ENCODE measurements around the gene TPPP3. TPM values are rescaled to one million over a fixed set of nuclear protein-coding genes. Genes with fewer than 3 reads are reported as not detected.

Gene TPPP3
- total and polyA plus RNA-seq, 4 donors: 164 to 371 (median 185) TPM

DNA sequence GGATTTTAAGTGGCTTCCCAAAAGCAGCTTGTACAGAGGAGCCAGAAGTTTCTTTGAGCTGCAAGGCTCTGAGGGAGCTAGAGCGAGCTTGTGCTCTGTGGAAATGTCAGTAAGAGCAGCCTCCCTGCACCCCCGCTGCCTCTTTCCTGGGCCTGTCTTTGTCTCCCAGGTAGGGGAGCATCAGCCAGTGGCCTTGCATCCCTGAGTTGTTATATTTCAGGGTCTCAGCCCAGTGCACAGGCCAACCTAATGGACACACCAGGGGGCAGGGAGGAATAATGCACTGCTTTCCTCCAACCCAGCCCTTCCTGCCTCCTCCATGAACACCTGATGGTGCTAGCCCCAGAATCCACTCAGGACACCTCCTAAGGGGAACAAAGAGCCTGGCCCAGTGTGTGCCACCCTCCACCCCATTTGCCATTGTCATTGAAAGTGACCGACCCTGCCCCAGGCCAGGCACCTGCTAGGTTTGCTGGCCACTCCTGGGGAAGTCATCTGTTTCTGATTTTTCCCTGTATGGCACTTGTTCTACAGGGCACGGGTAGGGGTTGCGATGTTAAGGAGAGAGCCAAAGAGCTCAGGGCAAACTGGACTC is 6.3 kb downstream of the TPPP3 start:
- no peak overlapping the region for H3K4me3 ChIP-seq
- H3K9me3 ChIP-seq (ENCODE audit: control insufficient read depth in 4 of 4, insufficient read depth in 3 of 4, low read length in 3 of 4): no peaks in the 10 kb centered on the region
- H3K27me3 ChIP-seq (ENCODE audit: control insufficient read depth in 3 of 3, insufficient read depth in 3 of 3, low read length in 2 of 3): no peaks in the 10 kb centered on the region
- WGBS, 2 donors: 93 to 96% methylated on average over 5 of the region's 5 CpGs
- peaks cover 0 to 7% (median 5%) of the 10 kb centered on the region in 5 donors for H3K4me1 ChIP-seq (ENCODE audit: control insufficient read depth in 5 of 5, insufficient read depth in 5 of 5, low read length in 5 of 5)
- TF ChIP-seq, protein P1, sequence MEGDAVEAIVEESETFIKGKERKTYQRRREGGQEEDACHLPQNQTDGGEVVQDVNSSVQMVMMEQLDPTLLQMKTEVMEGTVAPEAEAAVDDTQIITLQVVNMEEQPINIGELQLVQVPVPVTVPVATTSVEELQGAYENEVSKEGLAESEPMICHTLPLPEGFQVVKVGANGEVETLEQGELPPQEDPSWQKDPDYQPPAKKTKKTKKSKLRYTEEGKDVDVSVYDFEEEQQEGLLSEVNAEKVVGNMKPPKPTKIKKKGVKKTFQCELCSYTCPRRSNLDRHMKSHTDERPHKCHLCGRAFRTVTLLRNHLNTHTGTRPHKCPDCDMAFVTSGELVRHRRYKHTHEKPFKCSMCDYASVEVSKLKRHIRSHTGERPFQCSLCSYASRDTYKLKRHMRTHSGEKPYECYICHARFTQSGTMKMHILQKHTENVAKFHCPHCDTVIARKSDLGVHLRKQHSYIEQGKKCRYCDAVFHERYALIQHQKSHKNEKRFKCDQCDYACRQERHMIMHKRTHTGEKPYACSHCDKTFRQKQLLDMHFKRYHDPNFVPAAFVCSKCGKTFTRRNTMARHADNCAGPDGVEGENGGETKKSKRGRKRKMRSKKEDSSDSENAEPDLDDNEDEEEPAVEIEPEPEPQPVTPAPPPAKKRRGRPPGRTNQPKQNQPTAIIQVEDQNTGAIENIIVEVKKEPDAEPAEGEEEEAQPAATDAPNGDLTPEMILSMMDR (IDR thresholded peaks at IDR 0.05; ENCODE audit: control extremely low read depth, extremely low read depth): no peak
- H3K27ac ChIP-seq (ENCODE audit: low read depth in 1 of 2, low read length in 1 of 2): no peak overlapping the region
- ATAC-seq (ENCODE audit: insufficient read depth, low FRiP score) (no peak), DNase-seq (no peak)
- no peaks in the 10 kb centered on the region for H3K36me3 ChIP-seq (ENCODE audit: control insufficient read depth in 4 of 4, insufficient read depth in 4 of 4, low read length in 4 of 4)
- no peak overlapping the region for H3K9ac ChIP-seq (ENCODE audit: insufficient read depth in 1 of 2, low read length in 2 of 2)

DNA sequence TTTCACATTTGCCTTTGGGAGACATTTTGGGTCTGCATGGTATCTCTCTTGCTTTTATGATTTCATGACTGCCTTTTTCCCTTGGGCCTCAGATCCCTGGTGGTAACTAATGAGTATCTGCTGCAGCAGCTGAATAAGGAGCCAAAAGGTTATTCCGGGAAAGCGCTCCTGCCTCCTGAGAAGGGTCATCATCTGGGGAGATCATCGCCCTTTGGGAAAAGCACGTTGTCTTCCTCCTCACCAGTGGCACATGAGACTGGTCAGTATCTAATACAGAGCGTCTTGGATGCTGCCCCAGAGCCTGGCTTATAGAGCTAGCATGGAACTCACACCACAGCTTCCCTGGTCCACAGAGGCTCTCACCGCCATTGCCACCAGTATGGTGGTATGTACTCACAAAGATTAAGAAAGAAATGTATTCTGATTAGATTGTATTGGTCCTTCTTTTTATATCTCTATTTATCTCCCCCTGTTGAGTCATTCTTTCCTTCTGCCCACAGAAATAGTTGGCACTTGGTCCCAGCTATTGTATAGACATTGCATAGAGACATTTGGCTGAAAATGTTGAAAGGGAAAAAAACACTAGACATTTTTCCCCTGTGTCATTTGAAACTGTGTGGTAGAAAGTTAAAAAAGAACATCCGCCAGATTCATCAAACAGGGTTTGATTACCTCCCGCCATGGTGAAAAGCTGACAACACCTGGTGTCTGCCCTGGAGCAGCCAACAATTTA is 8.4 kb downstream of the TPPP3 start:
- H3K9me3 ChIP-seq (ENCODE audit: control insufficient read depth in 4 of 4, insufficient read depth in 3 of 4, low read length in 3 of 4): no peaks in the 10 kb centered on the region
- TF ChIP-seq, protein P1 (IDR thresholded peaks at IDR 0.05; ENCODE audit: control extremely low read depth, extremely low read depth): no peak
- H3K4me3 ChIP-seq: no peak overlapping the region
- H3K4me1 ChIP-seq (ENCODE audit: control insufficient read depth in 5 of 5, insufficient read depth in 5 of 5, low read length in 5 of 5): peaks cover 0 to 3% (median 0%) of the 10 kb centered on the region in 5 donors
- no peaks in the 10 kb centered on the region for H3K36me3 ChIP-seq (ENCODE audit: control insufficient read depth in 4 of 4, insufficient read depth in 4 of 4, low read length in 4 of 4)
- no peaks in the 10 kb centered on the region for H3K27me3 ChIP-seq (ENCODE audit: control insufficient read depth in 3 of 3, insufficient read depth in 3 of 3, low read length in 2 of 3)
- DNase-seq: no peak
- no peak for ATAC-seq (ENCODE audit: insufficient read depth, low FRiP score)
- no peak overlapping the region for H3K27ac ChIP-seq (ENCODE audit: low read depth in 1 of 2, low read length in 1 of 2)
- WGBS, 2 donors: 87 to 91% methylated on average over 8 of the region's 8 CpGs
- H3K9ac ChIP-seq (ENCODE audit: insufficient read depth in 1 of 2, low read length in 2 of 2): no peak overlapping the region

DNA sequence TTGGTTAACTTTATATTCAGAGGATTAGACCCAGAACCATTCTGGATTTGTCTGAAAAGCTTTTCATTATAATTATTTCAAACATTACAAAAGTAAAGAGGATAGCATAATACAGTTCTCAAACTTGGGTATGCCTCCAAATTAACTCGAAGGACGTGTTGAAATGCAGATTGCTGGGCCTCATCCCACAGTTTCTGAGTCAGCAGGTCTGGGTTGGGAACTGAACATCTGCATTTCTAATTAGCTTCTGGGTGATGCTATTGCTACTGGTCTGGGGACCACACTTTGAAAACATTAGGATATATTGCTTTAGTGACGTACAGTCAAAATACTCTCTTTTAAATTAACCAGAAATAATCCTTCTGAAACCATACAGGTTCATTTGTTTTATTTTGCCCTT is 10.0 kb downstream of the TPPP3 start:
- WGBS, 2 donors: 68 to 71% methylated on average over 3 of the region's 3 CpGs
- no peak for ATAC-seq (ENCODE audit: insufficient read depth, low FRiP score)
- no peaks in the 10 kb centered on the region for H3K36me3 ChIP-seq (ENCODE audit: control insufficient read depth in 4 of 4, insufficient read depth in 4 of 4, low read length in 4 of 4)

More for the DNA sequence above, 10.0 kb downstream of the TPPP3 start:
- no peaks in the 10 kb centered on the region for H3K27me3 ChIP-seq (ENCODE audit: control insufficient read depth in 3 of 3, insufficient read depth in 3 of 3, low read length in 2 of 3)
- TF ChIP-seq, protein P1 (IDR thresholded peaks at IDR 0.05; ENCODE audit: control extremely low read depth, extremely low read depth): no peak
- no peak for DNase-seq
- no peak overlapping the region for H3K9ac ChIP-seq (ENCODE audit: insufficient read depth in 1 of 2, low read length in 2 of 2)
- H3K4me3 ChIP-seq: no peak overlapping the region
- H3K27ac ChIP-seq (ENCODE audit: low read depth in 1 of 2, low read length in 1 of 2): no peak overlapping the region
- no peaks in the 10 kb centered on the region for H3K4me1 ChIP-seq (ENCODE audit: control insufficient read depth in 5 of 5, insufficient read depth in 5 of 5, low read length in 5 of 5)
- H3K9me3 ChIP-seq (ENCODE audit: control insufficient read depth in 4 of 4, insufficient read depth in 3 of 4, low read length in 3 of 4): no peaks in the 10 kb centered on the region

All from lung (tissue), 12 donors.